WTC11 (cell line): Measurements from ENCODE around the gene GGNBP2. TPM values are rescaled to one million over a fixed set of nuclear protein-coding genes. Genes with fewer than 3 reads are reported as not detected.
A peak's percentile ranks its signal among the peaks of the same experiment; 100 is the strongest.

Experiments used
- ATF3 ChIP-seq: sonication (generic); formaldehyde crosslinking; conservative IDR thresholded peaks from 2 replicates; pipeline ENCODE4 v1.8.1; 2022; ENCODE audit warnings: mild to moderate bottlenecking, missing genetic modification reagents
- CREB1 ChIP-seq: sonication (generic); formaldehyde crosslinking; IDR thresholded peaks from 2 replicates; pipeline ENCODE4 v1.8.0; 2023; ENCODE audit warnings: mild to moderate bottlenecking, missing genetic modification reagents
- ETV6 ChIP-seq: sonication (generic); formaldehyde crosslinking; IDR thresholded peaks from 2 replicates; pipeline ENCODE4 v1.8.1; 2022; ENCODE audit warnings: mild to moderate bottlenecking, missing genetic modification reagents
- GRHL2 ChIP-seq: fragments of 250-450 bp; sonication (Bioruptor Pico); IDR thresholded peaks from 2 replicates; pipeline ENCODE4 v1.8.0; 2022; ENCODE audit warnings: mild to moderate bottlenecking, moderate library complexity; ENCODE audit not compliant: insufficient replicate concordance, severe bottlenecking
- GTF2I ChIP-seq: fragments of 250-450 bp; sonication (Bioruptor Pico); conservative IDR thresholded peaks from 2 replicates; pipeline ENCODE4 v1.4.0; 2021; ENCODE audit warnings: mild to moderate bottlenecking
- HMGA2 ChIP-seq: fragments of 250-450 bp; sonication (Bioruptor Pico); IDR thresholded peaks from 2 replicates; pipeline ENCODE4 v1.4.0; 2021; ENCODE audit warnings: mild to moderate bottlenecking, moderate library complexity
- KAT7 ChIP-seq: sonication (generic); formaldehyde crosslinking; IDR thresholded peaks from 2 replicates; pipeline ENCODE4 v1.8.1; 2023; ENCODE audit warnings: missing genetic modification reagents, mild to moderate bottlenecking, borderline replicate concordance
- MXD4 ChIP-seq: fragments of 250-450 bp; sonication (Bioruptor Pico); IDR thresholded peaks from 2 replicates; pipeline ENCODE4 v1.8.0; 2021; ENCODE audit warnings: mild to moderate bottlenecking, moderate library complexity, borderline replicate concordance
- NFE2L1 ChIP-seq: sonication (generic); formaldehyde crosslinking; IDR thresholded peaks from 2 replicates; pipeline ENCODE4 v1.8.1; 2023; ENCODE audit warnings: missing genetic modification reagents
- NR3C1 ChIP-seq: sonication (generic); formaldehyde crosslinking; conservative IDR thresholded peaks from 2 replicates; pipeline ENCODE4 v1.8.1; 2023; ENCODE audit warnings: low read depth, mild to moderate bottlenecking, missing genetic modification reagents
- PREB ChIP-seq: sonication (generic); formaldehyde crosslinking; IDR thresholded peaks from 2 replicates; pipeline ENCODE4 v1.8.1; 2022; ENCODE audit warnings: mild to moderate bottlenecking, missing genetic modification reagents, moderate library complexity, borderline replicate concordance
- RELA ChIP-seq: sonication (generic); formaldehyde crosslinking; IDR thresholded peaks from 2 replicates; pipeline ENCODE4 v1.8.1; 2022; ENCODE audit warnings: missing genetic modification reagents, mild to moderate bottlenecking, borderline replicate concordance
- SP1 ChIP-seq: sonication (generic); formaldehyde crosslinking; conservative IDR thresholded peaks from 2 replicates; pipeline ENCODE4 v1.8.1; 2022; ENCODE audit warnings: missing genetic modification reagents
- TEAD4 ChIP-seq: sonication (generic); formaldehyde crosslinking; IDR thresholded peaks from 2 replicates; pipeline ENCODE4 v1.8.0; 2022; ENCODE audit warnings: mild to moderate bottlenecking, missing genetic modification reagents
- TP53 ChIP-seq: sonication (generic); formaldehyde crosslinking; IDR thresholded peaks from 2 replicates; pipeline ENCODE4 v1.8.1; 2023; ENCODE audit warnings: mild to moderate bottlenecking, missing genetic modification reagents
- USF2 ChIP-seq: sonication (generic); formaldehyde crosslinking; IDR thresholded peaks from 2 replicates; pipeline ENCODE4 v1.8.1; 2023; ENCODE audit warnings: mild to moderate bottlenecking, missing genetic modification reagents, moderate library complexity
- ZNF396 ChIP-seq: fragments of 250-450 bp; sonication (Bioruptor Pico); IDR thresholded peaks from 2 replicates; pipeline ENCODE4 v1.8.0; 2021; ENCODE audit warnings: mild to moderate bottlenecking, moderate library complexity, borderline replicate concordance
- ZNF512 ChIP-seq: sonication (generic); formaldehyde crosslinking; IDR thresholded peaks from 2 replicates; pipeline ENCODE4 v1.8.1; 2022; ENCODE audit warnings: missing genetic modification reagents, borderline replicate concordance
- total RNA-seq: library from RNA; stranded (reverse); gene quantifications from 3 replicates; pipeline ENCODE4 v1.2.3, GENCODE V29; 2021
- TF ChIP-seq, protein P1 (sequence below): fragments of 250-450 bp; sonication (Bioruptor Pico); IDR thresholded peaks from 2 replicates; pipeline ENCODE4 v1.9.0; 2021; ENCODE audit warnings: mild to moderate bottlenecking
- TF ChIP-seq, protein P2 (sequence below): sonication (generic); formaldehyde crosslinking; IDR thresholded peaks from 2 replicates; pipeline ENCODE4 v1.8.1; 2022; ENCODE audit warnings: low read depth, mild to moderate bottlenecking, moderate library complexity, missing genetic modification reagents, borderline replicate concordance
- TF ChIP-seq, protein P3 (sequence below): sonication (generic); formaldehyde crosslinking; IDR thresholded peaks from 2 replicates; pipeline ENCODE4 v1.8.0; 2022; ENCODE audit warnings: mild to moderate bottlenecking, missing genetic modification reagents
- TF ChIP-seq, protein P4 (sequence below): sonication (generic); formaldehyde crosslinking; IDR thresholded peaks from 2 replicates; pipeline ENCODE4 v1.8.0; 2022; ENCODE audit warnings: mild to moderate bottlenecking, missing genetic modification reagents
- TF ChIP-seq, protein P5 (sequence below): fragments of 250-450 bp; sonication (Bioruptor Pico); IDR thresholded peaks from 2 replicates; pipeline ENCODE4 v1.9.0; 2021; ENCODE audit warnings: moderate library complexity, mild to moderate bottlenecking, inconsistent platforms, borderline replicate concordance
- TF ChIP-seq, protein P6 (sequence below): sonication (generic); formaldehyde crosslinking; IDR thresholded peaks from 2 replicates; pipeline ENCODE4 v1.8.1; 2023; ENCODE audit warnings: mild to moderate bottlenecking, missing genetic modification reagents
- TF ChIP-seq, protein P7 (sequence below): sonication (generic); formaldehyde crosslinking; conservative IDR thresholded peaks from 2 replicates; pipeline ENCODE4 v1.8.1; 2023; ENCODE audit warnings: mild to moderate bottlenecking, low read depth, missing genetic modification reagents, moderate library complexity

Gene GGNBP2
- total RNA-seq, 1 experiment from 2014 or later = 49.6 TPM

DNA sequence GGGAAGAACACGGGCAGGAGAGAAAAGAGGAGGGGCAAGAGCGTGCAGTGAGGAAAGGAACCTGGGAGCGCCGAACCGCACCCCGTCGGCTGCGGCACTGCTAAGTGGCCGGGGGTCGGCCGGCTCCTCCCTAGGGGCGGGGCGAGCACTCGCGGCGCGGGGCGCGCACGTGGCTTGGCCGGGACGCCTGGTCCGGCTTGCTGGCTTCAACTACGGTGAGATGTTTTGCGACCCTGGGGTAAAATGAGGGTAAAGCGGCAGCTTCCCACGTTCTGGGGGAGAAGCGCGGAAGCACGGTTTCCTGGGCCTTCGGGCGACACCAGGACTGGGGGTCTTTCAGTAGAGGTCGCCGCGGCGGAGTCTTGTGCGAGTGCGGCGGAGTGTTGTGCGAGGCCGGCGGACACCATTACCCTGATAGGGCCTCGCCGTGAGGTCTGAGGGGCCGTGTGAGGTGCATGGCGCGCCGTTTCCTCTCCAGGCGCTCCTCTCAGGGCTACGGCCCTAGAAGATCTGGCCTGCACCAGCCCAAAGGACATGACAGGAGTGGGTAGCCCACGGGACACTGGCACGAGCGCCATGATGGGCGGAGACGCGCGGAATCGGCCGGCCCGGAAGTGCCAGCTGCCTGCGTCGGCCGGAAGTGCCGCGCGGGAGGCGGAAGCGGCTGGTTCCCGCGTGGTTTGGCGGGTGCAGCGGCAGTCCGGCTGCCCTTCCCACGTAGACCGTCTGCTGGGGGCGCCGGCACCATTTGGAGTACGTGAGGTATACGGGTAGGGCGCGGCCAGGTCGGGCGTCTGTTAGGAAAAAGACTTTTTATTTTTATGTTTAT lies 9.7 kb upstream of the GGNBP2 start, which contains the start of the genes MYO19 and PIGW (continued):
- 0 out of 2 replicates have a peak, but pooled peaks have one; percentile 72 for TF ChIP-seq KAT7 (CRISPR knock-in tag)
- TF ChIP-seq, protein P1, sequence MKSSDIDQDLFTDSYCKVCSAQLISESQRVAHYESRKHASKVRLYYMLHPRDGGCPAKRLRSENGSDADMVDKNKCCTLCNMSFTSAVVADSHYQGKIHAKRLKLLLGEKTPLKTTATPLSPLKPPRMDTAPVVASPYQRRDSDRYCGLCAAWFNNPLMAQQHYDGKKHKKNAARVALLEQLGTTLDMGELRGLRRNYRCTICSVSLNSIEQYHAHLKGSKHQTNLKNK (CRISPR knock-in tag) = no peak
- TF ChIP-seq TEAD4 (CRISPR knock-in tag) = 0 out of 2 replicates have a peak, but pooled peaks have one; percentile 35
- TF ChIP-seq, protein P2, sequence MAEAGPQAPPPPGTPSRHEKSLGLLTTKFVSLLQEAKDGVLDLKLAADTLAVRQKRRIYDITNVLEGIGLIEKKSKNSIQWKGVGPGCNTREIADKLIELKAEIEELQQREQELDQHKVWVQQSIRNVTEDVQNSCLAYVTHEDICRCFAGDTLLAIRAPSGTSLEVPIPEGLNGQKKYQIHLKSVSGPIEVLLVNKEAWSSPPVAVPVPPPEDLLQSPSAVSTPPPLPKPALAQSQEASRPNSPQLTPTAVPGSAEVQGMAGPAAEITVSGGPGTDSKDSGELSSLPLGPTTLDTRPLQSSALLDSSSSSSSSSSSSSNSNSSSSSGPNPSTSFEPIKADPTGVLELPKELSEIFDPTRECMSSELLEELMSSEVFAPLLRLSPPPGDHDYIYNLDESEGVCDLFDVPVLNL (CRISPR knock-in tag) = peak; percentile 73
- TF ChIP-seq SP1 (CRISPR knock-in tag) = peak; percentile 77
- TF ChIP-seq RELA (CRISPR knock-in tag) = peak; percentile 80; the same call in 1 of the 2 replicates
- TF ChIP-seq GRHL2 = no peak
- TF ChIP-seq CREB1 (CRISPR knock-in tag) = peak; percentile 29; the same call in 1 of the 2 replicates
- 0 out of 2 replicates have a peak, but pooled peaks have one; percentile 32 for TF ChIP-seq ZNF512 (CRISPR knock-in tag)
- TF ChIP-seq, protein P3, sequence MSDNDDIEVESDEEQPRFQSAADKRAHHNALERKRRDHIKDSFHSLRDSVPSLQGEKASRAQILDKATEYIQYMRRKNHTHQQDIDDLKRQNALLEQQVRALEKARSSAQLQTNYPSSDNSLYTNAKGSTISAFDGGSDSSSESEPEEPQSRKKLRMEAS (CRISPR knock-in tag) = peak; percentile 98
- peak; percentile 57; the same call in 1 of the 2 replicates for TF ChIP-seq ATF3
- TF ChIP-seq PREB = no peak
- TF ChIP-seq, protein P4, sequence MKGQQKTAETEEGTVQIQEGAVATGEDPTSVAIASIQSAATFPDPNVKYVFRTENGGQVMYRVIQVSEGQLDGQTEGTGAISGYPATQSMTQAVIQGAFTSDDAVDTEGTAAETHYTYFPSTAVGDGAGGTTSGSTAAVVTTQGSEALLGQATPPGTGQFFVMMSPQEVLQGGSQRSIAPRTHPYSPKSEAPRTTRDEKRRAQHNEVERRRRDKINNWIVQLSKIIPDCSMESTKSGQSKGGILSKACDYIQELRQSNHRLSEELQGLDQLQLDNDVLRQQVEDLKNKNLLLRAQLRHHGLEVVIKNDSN (CRISPR knock-in tag) = peak; percentile 77
- peak; percentile 82 for TF ChIP-seq NFE2L1
- peak; percentile 74 for TF ChIP-seq USF2 (CRISPR knock-in tag)
- TF ChIP-seq TP53 = peak; percentile 72; the same call in 1 of the 2 replicates
- no peak for TF ChIP-seq ZNF396 (CRISPR knock-in tag)
- TF ChIP-seq, protein P5, sequence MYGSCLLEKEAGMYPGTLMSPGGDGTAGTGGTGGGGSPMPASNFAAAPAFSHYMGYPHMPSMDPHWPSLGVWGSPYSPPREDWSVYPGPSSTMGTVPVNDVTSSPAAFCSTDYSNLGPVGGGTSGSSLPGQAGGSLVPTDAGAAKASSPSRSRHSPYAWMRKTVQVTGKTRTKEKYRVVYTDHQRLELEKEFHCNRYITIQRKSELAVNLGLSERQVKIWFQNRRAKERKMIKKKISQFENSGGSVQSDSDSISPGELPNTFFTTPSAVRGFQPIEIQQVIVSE (CRISPR knock-in tag) = no peak
- TF ChIP-seq MXD4 (CRISPR knock-in tag) = no peak
- TF ChIP-seq GTF2I (CRISPR knock-in tag) = no peak
- peak; percentile 84 for TF ChIP-seq ETV6 (CRISPR knock-in tag)
- no peak for TF ChIP-seq NR3C1 (CRISPR knock-in tag)
- TF ChIP-seq HMGA2 (CRISPR knock-in tag) = no peak
- TF ChIP-seq, protein P6, sequence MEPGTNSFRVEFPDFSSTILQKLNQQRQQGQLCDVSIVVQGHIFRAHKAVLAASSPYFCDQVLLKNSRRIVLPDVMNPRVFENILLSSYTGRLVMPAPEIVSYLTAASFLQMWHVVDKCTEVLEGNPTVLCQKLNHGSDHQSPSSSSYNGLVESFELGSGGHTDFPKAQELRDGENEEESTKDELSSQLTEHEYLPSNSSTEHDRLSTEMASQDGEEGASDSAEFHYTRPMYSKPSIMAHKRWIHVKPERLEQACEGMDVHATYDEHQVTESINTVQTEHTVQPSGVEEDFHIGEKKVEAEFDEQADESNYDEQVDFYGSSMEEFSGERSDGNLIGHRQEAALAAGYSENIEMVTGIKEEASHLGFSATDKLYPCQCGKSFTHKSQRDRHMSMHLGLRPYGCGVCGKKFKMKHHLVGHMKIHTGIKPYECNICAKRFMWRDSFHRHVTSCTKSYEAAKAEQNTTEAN (CRISPR knock-in tag) = peak; percentile 90
- TF ChIP-seq, protein P7, sequence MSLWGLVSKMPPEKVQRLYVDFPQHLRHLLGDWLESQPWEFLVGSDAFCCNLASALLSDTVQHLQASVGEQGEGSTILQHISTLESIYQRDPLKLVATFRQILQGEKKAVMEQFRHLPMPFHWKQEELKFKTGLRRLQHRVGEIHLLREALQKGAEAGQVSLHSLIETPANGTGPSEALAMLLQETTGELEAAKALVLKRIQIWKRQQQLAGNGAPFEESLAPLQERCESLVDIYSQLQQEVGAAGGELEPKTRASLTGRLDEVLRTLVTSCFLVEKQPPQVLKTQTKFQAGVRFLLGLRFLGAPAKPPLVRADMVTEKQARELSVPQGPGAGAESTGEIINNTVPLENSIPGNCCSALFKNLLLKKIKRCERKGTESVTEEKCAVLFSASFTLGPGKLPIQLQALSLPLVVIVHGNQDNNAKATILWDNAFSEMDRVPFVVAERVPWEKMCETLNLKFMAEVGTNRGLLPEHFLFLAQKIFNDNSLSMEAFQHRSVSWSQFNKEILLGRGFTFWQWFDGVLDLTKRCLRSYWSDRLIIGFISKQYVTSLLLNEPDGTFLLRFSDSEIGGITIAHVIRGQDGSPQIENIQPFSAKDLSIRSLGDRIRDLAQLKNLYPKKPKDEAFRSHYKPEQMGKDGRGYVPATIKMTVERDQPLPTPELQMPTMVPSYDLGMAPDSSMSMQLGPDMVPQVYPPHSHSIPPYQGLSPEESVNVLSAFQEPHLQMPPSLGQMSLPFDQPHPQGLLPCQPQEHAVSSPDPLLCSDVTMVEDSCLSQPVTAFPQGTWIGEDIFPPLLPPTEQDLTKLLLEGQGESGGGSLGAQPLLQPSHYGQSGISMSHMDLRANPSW (CRISPR knock-in tag) = no peak
